Body of pancreas (tissue), 4 donors: ENCODE results near the gene PSMD3.

Source experiments
- POLR2A ChIP-seq, 3 donors: fragments of 450-650 bp; IDR thresholded peaks; one replicate each; pipeline ENCODE4 v1.6.1; 2016; ENCODE audit warnings: antibody characterized with exemption in 3 of 3, mild to moderate bottlenecking in 2 of 3
- TF ChIP-seq, protein P1 (sequence below), 7 experiments: fragments of 450-650 bp in 4 of 7; fragments of 200-600 bp in 3 of 7; sonication (generic) in 3 of 7; IDR thresholded peaks; one replicate each; pipeline ENCODE4 v1.5.1; 2016 to 2019; ENCODE audit warnings: antibody characterized with exemption in 7 of 7

GRCh38 chr17:39937447-39937846 is 43.2 kb upstream of the PSMD3 start:
- TF ChIP-seq, protein P1, sequence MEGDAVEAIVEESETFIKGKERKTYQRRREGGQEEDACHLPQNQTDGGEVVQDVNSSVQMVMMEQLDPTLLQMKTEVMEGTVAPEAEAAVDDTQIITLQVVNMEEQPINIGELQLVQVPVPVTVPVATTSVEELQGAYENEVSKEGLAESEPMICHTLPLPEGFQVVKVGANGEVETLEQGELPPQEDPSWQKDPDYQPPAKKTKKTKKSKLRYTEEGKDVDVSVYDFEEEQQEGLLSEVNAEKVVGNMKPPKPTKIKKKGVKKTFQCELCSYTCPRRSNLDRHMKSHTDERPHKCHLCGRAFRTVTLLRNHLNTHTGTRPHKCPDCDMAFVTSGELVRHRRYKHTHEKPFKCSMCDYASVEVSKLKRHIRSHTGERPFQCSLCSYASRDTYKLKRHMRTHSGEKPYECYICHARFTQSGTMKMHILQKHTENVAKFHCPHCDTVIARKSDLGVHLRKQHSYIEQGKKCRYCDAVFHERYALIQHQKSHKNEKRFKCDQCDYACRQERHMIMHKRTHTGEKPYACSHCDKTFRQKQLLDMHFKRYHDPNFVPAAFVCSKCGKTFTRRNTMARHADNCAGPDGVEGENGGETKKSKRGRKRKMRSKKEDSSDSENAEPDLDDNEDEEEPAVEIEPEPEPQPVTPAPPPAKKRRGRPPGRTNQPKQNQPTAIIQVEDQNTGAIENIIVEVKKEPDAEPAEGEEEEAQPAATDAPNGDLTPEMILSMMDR (IDR thresholded peaks at IDR 0.05), result no peak
- no peak for TF ChIP-seq POLR2A (IDR thresholded peaks at IDR 0.05)
